GM19193 (cell line): ENCODE measurements around the gene GOLM1.

Experiments used
- POLR2A ChIP-seq: IDR thresholded peaks from 4 replicates; pipeline ENCODE4 v1.6.1; 2011; ENCODE audit not compliant: insufficient read depth, insufficient read length; ENCODE audit errors: extremely low read depth

The GOLM1 gene

DNA sequence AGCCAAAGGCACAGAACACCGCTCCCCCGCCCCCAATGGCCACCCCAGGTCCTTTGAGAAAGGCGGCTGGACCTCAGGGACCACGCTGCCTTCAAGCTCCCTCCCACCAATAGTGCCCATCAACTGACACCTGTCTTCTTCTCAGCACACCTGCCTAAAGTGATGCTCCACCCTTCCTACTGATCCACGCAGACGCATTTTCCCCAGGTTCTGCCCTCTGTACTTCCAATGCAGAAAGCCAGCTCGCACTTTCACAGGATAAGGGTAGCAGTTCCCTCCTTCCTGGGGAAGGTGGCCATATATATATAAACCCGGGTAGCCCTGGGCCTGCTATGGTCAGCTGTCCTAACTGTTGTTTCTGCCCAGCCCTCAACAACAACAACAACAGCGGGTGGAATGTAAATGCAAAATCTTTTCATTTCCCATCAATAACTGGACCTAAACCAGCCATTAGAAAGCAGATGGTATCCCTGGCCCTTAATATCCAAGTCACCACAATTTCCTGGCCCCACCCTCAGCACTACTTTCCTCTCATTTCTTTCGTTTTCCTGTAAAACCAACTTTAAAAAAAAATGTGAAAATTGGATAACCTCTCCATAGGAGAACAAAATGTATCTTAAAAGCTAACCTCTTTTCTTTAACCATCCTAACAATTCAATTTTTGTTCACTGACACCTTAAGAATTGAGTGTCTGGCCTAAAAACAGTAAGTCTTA, 1.7 kb downstream of the GOLM1 start:
- TF ChIP-seq POLR2A, result no peak

DNA sequence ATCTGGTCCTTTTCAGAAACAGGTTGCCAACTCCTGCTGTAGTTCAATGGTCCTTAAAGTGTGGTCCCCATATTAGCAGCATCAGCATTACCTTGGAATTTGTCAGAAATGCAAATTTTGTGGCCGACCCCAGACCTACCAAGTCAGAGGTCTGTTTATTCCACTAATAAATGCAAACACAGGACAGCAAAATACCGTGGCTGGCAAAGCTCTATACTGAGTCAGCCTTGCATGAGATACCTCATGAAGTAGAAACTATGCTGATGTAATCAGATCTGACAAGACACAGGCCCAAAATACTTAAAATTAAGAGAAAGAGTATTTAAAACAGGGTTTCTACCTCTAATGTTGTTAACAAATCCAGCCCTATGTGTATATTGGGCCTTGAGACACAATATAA, 3.0 kb downstream of the GOLM1 start:
- TF ChIP-seq POLR2A, result no peak

GRCh38 chr9:86093788-86094555, 5.4 kb downstream of the GOLM1 start:
- no peak for TF ChIP-seq POLR2A

- no peak for TF ChIP-seq POLR2A
Measured at GRCh38 chr9:86091477-86091876, 7.9 kb downstream of the GOLM1 start.

- TF ChIP-seq POLR2A, result no peak
Measured at GRCh38 chr9:86082870-86083269, 16.5 kb downstream of the GOLM1 start.

DNA sequence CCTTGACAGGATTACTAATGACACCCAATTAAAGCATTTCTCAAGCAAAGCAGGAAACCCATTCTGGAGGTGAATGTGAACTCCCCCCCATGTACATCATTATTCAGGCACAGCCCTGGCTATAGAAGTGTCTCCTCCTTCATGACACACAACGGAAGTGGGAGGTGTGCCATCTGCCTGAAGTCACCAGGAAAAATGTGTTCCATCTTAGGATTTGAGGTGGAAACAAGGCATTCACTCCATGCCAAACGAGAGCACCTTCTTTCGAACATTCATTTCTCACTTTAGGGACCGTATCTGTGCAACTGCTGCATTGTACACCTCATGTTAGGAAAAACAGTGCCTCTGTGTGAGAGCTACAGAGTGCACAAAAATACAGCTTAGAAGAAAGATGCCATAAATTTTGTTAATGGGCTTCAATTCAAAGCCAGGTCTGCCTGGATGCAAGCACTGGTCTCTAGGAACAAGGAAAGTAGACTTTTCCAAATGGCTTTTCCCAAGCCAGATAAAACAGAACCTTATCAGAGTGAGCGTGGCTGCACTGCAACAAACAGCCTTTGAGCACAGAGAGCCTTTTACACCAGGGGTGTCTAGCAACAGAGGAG, 19.4 kb downstream of the GOLM1 start:
- TF ChIP-seq POLR2A, result no peak

DNA sequence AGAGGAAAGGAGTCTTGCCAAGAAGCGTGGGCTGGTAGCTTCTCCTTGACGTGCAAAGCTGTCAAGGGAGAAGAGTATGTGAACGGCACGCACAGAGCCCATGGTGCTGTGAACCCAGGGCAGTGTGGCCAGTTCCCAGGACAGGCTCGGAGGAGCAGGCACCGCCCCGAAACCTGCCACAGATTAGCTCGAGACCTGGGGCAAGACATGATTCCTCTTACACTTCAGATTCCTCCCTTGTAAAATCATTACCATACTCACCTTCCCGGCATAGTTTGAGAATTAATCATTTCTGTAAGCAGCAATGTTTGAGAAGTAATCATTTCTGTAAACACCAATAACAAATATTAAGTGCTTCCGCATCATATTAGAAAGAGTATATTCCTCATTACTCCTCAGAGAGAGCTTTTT, 19.9 kb downstream of the GOLM1 start:
- no peak for TF ChIP-seq POLR2A

DNA sequence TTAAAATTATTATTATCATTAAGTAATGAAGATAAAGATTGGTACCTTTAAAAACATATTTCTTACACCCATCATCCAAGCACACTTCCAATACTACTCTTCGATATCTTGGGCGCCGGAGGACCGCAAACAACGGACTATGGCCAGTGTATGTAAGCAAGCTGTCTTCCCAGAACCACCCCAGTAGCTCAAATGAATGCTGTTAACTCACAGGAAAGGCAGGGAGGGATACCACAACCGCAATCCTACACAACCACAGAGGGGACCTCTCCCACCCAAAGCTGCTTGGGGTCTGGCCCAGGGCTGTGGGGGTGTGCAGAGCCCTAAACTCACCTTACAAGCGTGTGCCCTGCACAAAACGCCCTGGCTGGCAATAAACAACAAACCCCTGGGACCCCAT, 20.6 kb downstream of the GOLM1 start:
- TF ChIP-seq POLR2A, result no peak

GRCh38 chr9:86077276-86077675, 22.1 kb downstream of the GOLM1 start:
- no peak for TF ChIP-seq POLR2A

- TF ChIP-seq POLR2A, result no peak
Measured at GRCh38 chr9:86075132-86076109, 23.9 kb downstream of the GOLM1 start.

- no peak for TF ChIP-seq POLR2A
Measured at GRCh38 chr9:86073839-86074238, 25.5 kb downstream of the GOLM1 start.

GRCh38 chr9:86072394-86072877, 26.9 kb downstream of the GOLM1 start:
- no peak for TF ChIP-seq POLR2A

- no peak for TF ChIP-seq POLR2A
Measured at GRCh38 chr9:86069206-86069869, 30.0 kb downstream of the GOLM1 start.

GRCh38 chr9:86064220-86064619, 35.1 kb downstream of the GOLM1 start:
- TF ChIP-seq POLR2A, result no peak
